Mesodermal cell (in vitro differentiated cells): Measurements from ENCODE around the gene POMT2.

ENCODE experiments used
- H3K27ac ChIP-seq: 2 replicates; pipeline ENCODE4 v1.7.0; 2013; ENCODE audit warnings: mild to moderate bottlenecking, low read depth, low read length, moderate library complexity; ENCODE audit not compliant: severe bottlenecking
- H3K36me3 ChIP-seq: 2 replicates; pipeline ENCODE4 v1.7.1; 2013; ENCODE audit warnings: mild to moderate bottlenecking, low read length, moderate library complexity; ENCODE audit not compliant: control insufficient read depth, insufficient read depth
- H3K4me1 ChIP-seq: one replicate; pipeline ENCODE4 v1.7.1; 2013; ENCODE audit warnings: mild to moderate bottlenecking, low read length; ENCODE audit not compliant: insufficient read depth, control insufficient read depth, poor library complexity, severe bottlenecking
- H3K4me3 ChIP-seq: 2 replicates; pipeline ENCODE4 v1.7.0; 2013; ENCODE audit warnings: low read length, control low read depth, mild to moderate bottlenecking; ENCODE audit not compliant: insufficient read depth, poor library complexity, severe bottlenecking; ENCODE audit errors: extremely low read depth
- H3K9me3 ChIP-seq: 2 replicates; pipeline ENCODE4 v1.7.1; 2013; ENCODE audit warnings: mild to moderate bottlenecking, low read length, moderate library complexity; ENCODE audit not compliant: control insufficient read depth
- WGBS, 2 experiments: methylation state at CpG; one replicate each; pipeline ENCODE4 v1.1.5; 2013; ENCODE audit warnings: missing lambda C conversion rate in 2 of 2; ENCODE audit not compliant: insufficient coverage in 2 of 2; 5-methylcytosine and 5-hydroxymethylcytosine counted together

POMT2 gene

DNA sequence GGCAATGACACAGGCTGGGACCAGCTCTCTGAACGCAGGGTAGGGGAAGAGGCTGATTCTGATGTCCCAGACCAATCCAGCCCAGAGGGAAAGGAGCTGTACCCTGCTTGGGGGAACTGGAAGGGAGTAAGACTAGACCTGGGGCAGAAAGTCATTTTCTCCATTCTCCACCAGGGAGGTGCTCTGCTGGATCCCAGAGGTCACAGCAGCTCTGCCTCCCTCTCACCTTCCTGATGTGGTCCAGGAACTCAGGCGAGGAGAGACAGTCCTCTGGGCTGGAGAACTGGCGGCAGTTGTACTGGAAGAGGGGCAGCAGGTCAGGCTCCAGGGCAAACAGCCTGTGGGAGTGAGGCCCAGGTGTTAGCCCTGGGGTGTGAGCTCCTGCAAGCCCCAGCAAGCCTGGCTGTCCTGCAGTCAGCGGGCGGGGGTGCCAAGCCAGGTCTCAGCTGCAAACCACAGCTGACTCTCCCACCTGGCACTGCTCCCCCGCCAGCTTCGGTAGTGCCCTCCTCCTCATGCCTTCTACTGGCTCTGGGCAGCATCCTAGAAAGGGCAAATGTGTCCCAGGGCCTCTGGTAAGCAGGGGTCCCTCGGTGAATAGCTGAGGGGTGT, 51.6 kb downstream of the POMT2 start:
- Histone ChIP-seq H3K4me1 (no peaks in the 10 kb centered on the region), H3K36me3 (no peaks in the 10 kb centered on the region), H3K27ac (no peak overlapping the region), H3K9me3 (no peaks in the 10 kb centered on the region), H3K4me3 (no peak overlapping the region)
- 64 to 73% methylated on average over 5 of the region's 8 CpGs for WGBS, 2 experiments

DNA sequence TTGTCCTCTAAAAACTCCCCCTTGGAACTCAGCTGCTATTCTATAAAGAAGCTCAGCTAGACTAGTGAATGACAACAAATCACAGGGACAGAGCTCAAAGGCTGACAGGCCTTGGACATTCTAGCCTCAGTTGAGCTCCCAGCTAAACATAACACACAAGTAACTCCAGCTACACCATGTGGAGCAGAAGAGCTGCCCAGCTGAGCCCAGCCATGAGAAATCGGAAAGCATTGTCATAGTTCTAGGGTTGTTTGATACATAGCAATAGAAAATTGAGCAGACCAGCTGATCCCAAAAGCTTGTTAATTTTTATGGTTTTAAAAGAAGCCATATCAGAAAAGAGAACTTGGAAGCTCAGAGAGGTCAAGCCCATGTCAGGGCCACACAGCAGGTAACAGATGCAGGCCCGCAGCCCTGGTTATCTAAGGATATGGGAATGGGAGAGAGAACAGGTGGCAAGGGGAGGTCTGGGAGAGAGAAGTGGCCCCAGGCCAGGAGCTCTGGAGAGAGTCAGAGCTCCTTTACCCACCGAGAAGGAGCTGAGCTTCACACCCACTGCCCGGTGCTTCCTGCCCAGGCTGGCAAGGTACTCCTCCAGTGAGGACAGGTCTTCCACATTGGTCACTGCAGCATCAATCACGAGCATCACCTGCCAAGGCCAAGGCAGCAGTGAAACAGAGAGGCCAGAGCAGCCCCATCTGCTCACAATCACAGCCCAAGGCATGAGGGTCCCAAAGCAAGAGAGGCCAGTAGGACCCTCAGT, 52.6 kb downstream of the POMT2 start:
- H3K36me3 ChIP-seq, result no peaks in the 10 kb centered on the region
- H3K9me3 ChIP-seq, result no peaks in the 10 kb centered on the region
- H3K27ac ChIP-seq, result no peak overlapping the region
- H3K4me1 ChIP-seq, result no peaks in the 10 kb centered on the region
- 89 to 90% methylated on average over 5 of the region's 5 CpGs for WGBS, 2 experiments
- no peak overlapping the region for H3K4me3 ChIP-seq

DNA sequence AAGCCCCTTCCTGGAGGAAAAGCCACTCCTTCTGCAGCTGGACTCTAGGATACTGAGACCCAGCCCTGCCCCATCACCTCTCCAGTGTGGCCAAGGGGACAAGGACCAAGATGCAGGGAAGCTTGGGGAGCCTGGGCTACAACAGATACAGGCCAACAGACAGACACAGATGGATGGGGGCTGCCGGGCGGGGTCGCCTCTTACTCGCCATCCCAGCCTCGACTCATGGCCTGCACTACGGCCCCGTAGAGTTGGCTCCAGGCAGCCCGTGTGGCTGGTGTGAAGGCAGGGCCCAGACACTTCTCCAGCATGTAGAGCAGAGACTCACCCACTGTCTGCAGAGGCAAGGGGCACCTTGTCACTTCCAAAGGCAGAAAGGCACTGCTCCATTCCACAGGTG, 54.3 kb downstream of the POMT2 start:
- Histone ChIP-seq H3K4me3 (no peak overlapping the region), H3K9me3 (no peaks in the 10 kb centered on the region), H3K36me3 (no peaks in the 10 kb centered on the region), H3K27ac (no peak overlapping the region), H3K4me1 (no peaks in the 10 kb centered on the region)
- WGBS, 2 experiments, result 82 to 92% methylated on average over 8 of the region's 8 CpGs

DNA sequence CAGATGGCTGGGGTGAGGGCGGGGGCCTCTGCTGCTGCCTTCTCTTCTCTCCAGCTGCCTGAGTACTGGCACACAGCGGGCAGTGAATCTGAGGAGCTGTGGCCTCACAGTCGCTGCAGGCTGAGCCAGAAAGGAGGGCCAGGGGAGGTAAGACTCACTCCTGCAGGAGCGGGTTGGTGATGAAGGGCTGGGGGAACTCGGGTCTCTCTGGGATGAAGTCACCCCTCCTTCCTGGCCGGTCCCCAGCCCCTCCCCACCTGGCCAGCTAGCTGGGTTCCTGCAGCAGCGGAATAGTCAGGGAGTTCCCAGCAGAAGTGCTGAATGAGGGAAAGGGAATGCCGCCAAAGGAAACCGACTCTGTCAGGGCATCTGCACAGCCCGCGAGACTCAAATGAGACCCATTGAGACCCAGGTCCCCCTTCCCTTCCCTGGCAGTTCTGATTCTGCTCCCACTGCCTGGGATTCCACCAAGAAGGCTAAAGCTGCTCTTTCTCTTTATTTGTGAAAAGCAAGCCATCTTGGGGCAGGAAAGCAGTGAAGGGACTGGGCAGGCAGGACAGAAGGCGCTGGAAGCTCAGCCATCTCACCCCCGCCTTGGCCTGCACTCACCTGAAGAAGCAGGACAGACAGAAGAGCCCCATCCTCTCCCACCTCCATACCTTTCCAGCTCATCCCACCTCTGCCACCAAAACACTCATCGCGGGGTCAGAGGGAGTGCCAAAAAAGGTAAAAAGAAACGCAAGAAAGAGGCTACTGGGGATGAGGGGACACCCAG, 54.9 kb downstream of the POMT2 start:
- WGBS, 2 experiments, result 82 to 84% methylated on average over 7 to 12 of the region's 16 CpGs
- Histone ChIP-seq H3K4me3 (no peak overlapping the region), H3K9me3 (no peaks in the 10 kb centered on the region), H3K4me1 (no peaks in the 10 kb centered on the region), H3K27ac (no peak overlapping the region), H3K36me3 (no peaks in the 10 kb centered on the region)

DNA sequence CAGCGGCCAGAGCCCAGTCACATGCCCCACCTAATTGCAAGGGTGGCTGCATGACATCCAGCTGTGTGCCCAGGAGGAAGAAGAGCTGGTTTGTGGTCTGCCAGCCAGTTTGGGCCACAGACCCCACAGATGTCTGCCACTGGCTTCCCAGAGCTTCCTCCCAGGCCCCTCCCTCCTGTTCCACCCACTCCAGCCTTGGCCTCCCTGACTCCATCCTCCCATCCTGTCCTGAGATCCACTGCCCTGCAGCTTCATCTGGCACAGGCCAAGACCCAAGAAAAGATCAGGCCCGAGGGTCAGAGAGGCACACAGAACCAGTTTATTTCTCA, 55.5 kb downstream of the POMT2 start:
- Histone ChIP-seq H3K9me3 (no peaks in the 10 kb centered on the region), H3K36me3 (no peaks in the 10 kb centered on the region), H3K27ac (no peak overlapping the region), H3K4me1 (no peaks in the 10 kb centered on the region), H3K4me3 (no peak overlapping the region)
- WGBS, 2 experiments, result 92 to 100% methylated on average over 1 of the region's 2 CpGs

DNA sequence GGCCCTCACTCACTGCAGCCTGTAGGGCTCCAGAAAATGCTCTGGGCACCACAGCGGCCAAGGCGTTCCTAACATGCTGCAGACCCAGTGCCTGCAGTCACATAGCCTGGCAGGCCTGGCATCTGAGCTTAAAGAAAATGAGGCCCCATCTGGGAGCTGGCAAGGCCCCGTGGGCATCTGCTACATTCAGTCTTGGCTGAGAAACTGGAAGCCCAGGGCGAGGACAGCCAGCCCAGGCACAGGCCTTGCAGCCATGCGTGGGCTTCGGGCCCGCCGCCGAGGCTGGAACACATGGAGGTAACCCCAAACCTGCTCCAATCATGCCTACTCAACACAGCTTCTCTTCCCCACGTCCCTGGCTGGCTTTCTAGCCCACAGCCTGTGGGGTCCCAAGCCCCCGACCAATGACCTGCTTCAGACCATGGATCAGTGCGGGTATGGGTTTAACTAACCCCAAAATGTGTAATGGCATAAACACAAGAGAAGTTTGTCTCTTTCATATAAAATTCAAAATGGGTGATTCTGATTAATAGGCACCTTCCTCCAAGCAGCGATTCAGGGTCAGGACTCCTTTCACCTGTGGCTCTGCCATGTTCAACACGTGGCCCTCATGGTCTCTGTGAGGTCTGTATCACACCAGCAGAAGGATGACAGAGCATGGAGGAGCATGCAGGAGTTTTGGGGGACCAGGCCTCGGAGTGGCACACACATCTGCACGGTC, 56.1 kb downstream of the POMT2 start:
- H3K4me1 ChIP-seq, result no peaks in the 10 kb centered on the region
- 92 to 93% methylated on average over 12 to 16 of the region's 16 CpGs for WGBS, 2 experiments
- no peak overlapping the region for H3K27ac ChIP-seq
- H3K4me3 ChIP-seq, result no peak overlapping the region
- no peaks in the 10 kb centered on the region for H3K36me3 ChIP-seq
- H3K9me3 ChIP-seq, result no peaks in the 10 kb centered on the region

DNA sequence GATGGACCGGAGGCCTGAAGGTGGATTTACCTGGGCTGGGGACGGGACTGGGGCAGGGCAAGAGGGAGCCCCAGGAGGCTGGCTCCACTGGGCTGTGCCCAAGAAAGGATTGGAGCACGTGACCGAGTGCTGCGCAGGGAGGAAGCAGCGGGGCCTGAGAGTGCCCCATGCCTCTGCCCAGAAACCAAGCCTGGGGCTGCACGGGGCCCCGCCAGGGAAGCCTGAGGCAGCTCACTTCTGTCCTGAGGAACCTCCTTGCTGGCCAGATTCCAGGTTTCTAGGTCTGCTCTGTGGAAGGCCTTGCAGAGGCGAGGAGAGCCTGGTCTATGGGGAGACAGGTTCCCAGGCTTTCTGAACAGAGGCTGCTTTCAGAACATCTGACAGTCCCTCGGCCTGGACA, 60.1 kb downstream of the POMT2 start:
- Histone ChIP-seq H3K9me3 (no peaks in the 10 kb centered on the region), H3K4me1 (no peaks in the 10 kb centered on the region), H3K36me3 (no peaks in the 10 kb centered on the region), H3K4me3 (no peak overlapping the region), H3K27ac (no peak overlapping the region)
- WGBS, 2 experiments, result 90 to 92% methylated on average over 8 to 10 of the region's 10 CpGs

DNA sequence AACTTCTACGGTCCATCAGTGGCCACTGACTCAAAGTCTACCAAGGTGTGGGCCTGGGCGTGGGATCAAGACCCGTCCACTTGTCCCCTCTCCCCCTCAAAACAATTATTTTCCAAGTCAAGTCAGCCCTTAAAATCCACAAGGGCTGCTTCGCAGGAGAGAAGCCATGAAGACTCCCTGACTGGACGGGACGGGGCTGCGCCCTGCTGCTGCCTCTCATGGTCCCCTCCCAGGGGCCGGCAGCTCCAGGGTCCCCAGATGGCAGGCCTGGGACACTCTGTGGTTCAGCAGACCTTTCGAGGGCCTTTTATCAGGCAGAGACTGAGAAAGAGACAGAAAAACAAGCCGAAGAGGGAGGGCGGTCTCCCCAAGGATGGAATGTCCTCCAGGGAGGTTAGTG, 60.5 kb downstream of the POMT2 start:
- Histone ChIP-seq H3K4me3 (no peak overlapping the region), H3K27ac (no peak overlapping the region), H3K9me3 (no peaks in the 10 kb centered on the region), H3K4me1 (no peaks in the 10 kb centered on the region), H3K36me3 (no peaks in the 10 kb centered on the region)
- 94 to 97% methylated on average over 10 to 11 of the region's 11 CpGs for WGBS, 2 experiments

- no peak overlapping the region for H3K4me3 ChIP-seq
- WGBS, 2 experiments, result 75 to 83% methylated on average over 8 to 9 of the region's 11 CpGs
- no peak overlapping the region for H3K27ac ChIP-seq
- H3K9me3 ChIP-seq, result no peaks in the 10 kb centered on the region
- H3K4me1 ChIP-seq, result no peaks in the 10 kb centered on the region
- no peaks in the 10 kb centered on the region for H3K36me3 ChIP-seq
Measured at GRCh38 chr14:77259025-77259715, 61.5 kb downstream of the POMT2 start.

GRCh38 chr14:77258566-77258965, 62.1 kb downstream of the POMT2 start:
- Histone ChIP-seq H3K36me3 (no peaks in the 10 kb centered on the region), H3K9me3 (no peaks in the 10 kb centered on the region), H3K4me3 (no peak overlapping the region), H3K4me1 (no peaks in the 10 kb centered on the region), H3K27ac (no peak overlapping the region)
- 97 to 100% methylated on average over 1 to 3 of the region's 5 CpGs for WGBS, 2 experiments
